Cardiac muscle cell (in vitro differentiated cells and primary cell): ENCODE measurements around the gene CCDC182. TPM values are rescaled to one million over a fixed set of nuclear protein-coding genes. Genes with fewer than 3 reads are reported as not detected.

Experiments
- DNase-seq, 2 donors: peaks; one replicate each; pipeline versions ENCODE4 v3.0.0 to v3.0.0-alpha.2; 2010 to 2017; ENCODE audit warnings: low read depth in 1 of 2, low spot score in 1 of 2
- H3K27ac ChIP-seq: fragments of 200-600 bp; sonication (generic); 2 replicates; pipeline ENCODE4 v1.5.1; 2016
- H3K27me3 ChIP-seq: fragments of 200-600 bp; sonication (generic); 2 replicates; pipeline ENCODE4 v1.6.0; 2016; ENCODE audit warnings: control low read depth
- H3K36me3 ChIP-seq: fragments of 200-600 bp; sonication (generic); 2 replicates; pipeline ENCODE4 v1.5.1; 2016; ENCODE audit warnings: control low read depth
- H3K4me1 ChIP-seq: fragments of 200-600 bp; sonication (generic); 2 replicates; pipeline ENCODE4 v1.8.1; 2017; ENCODE audit warnings: low read depth, mild to moderate bottlenecking, mixed run types
- H3K4me3 ChIP-seq: fragments of 200-600 bp; sonication (generic); 2 replicates; pipeline ENCODE4 v1.5.1; 2016; ENCODE audit warnings: mild to moderate bottlenecking
- H3K9me3 ChIP-seq: fragments of 200-600 bp; sonication (generic); 2 replicates; pipeline ENCODE4 v1.5.1; 2017; ENCODE audit warnings: low read depth, mild to moderate bottlenecking, control low read depth
- CTCF ChIP-seq: IDR thresholded peaks from 2 replicates; pipeline ENCODE4 v1.5.1; 2012; ENCODE audit warnings: low read depth, mild to moderate bottlenecking, low read length
- polyA plus RNA-seq: library from polyadenylated mRNA; unstranded; fragments of >200 nt; fragmentation: Nextera tagmentation; extraction: Ambion mirVana; gene quantifications from 2 replicates; pipeline ENCODE4 v1.2.1, GENCODE V29; 2016
- total RNA-seq: library from RNA; depleted of rRNA; stranded (reverse); fragments of >200 nt; gene quantifications from 2 replicates; pipeline ENCODE4 v1.2.3, GENCODE V29; 2016

Gene CCDC182
- total and polyA plus RNA-seq, 2 experiments from 2014 or later = not detected

GRCh38 chr17:57714665-57715180 is 30.4 kb downstream of the CCDC182 start:
- Histone ChIP-seq H3K4me1 (no peaks in the 10 kb centered on the region), H3K4me3 (no peak overlapping the region), H3K9me3 (no peaks in the 10 kb centered on the region), H3K27me3 (peaks cover 19% of the 10 kb centered on the region), H3K27ac (no peak overlapping the region), H3K36me3 (no peaks in the 10 kb centered on the region)
- no peak for DNase-seq
- no peak for TF ChIP-seq CTCF

GRCh38 chr17:57713140-57713539 is 32.0 kb downstream of the CCDC182 start:
- no peak overlapping the region for H3K27ac ChIP-seq
- H3K27me3 ChIP-seq = peaks cover 16% of the 10 kb centered on the region
- no peaks in the 10 kb centered on the region for H3K4me1 ChIP-seq
- H3K9me3 ChIP-seq = no peaks in the 10 kb centered on the region
- TF ChIP-seq CTCF = no peak
- no peak for DNase-seq
- no peaks in the 10 kb centered on the region for H3K36me3 ChIP-seq
- no peak overlapping the region for H3K4me3 ChIP-seq

- H3K36me3 ChIP-seq = no peaks in the 10 kb centered on the region
- no peaks in the 10 kb centered on the region for H3K9me3 ChIP-seq
- TF ChIP-seq CTCF = no peak
- DNase-seq = peak in 1 of 2 donors; percentile 24
- H3K4me1 ChIP-seq = peaks cover 17% of the 10 kb centered on the region
- peaks cover 6% of the 10 kb centered on the region for H3K27me3 ChIP-seq
- H3K27ac ChIP-seq = no peak overlapping the region
- no peak overlapping the region for H3K4me3 ChIP-seq
These were observed 36.7 kb downstream of the CCDC182 start for GRCh38 chr17:57708410-57708809.

GRCh38 chr17:57707892-57708291 is 37.2 kb downstream of the CCDC182 start:
- no peaks in the 10 kb centered on the region for H3K9me3 ChIP-seq
- peak overlapping the region; percentile 26 for H3K27ac ChIP-seq
- H3K36me3 ChIP-seq = no peaks in the 10 kb centered on the region
- no peak overlapping the region for H3K4me3 ChIP-seq
- TF ChIP-seq CTCF = no peak
- peaks cover 3% of the 10 kb centered on the region for H3K27me3 ChIP-seq
- peaks cover 17% of the 10 kb centered on the region for H3K4me1 ChIP-seq
- DNase-seq = peak; percentile 12 to 53

- Histone ChIP-seq H3K36me3 (no peaks in the 10 kb centered on the region), H3K9me3 (no peaks in the 10 kb centered on the region), H3K4me1 (peaks cover 17% of the 10 kb centered on the region), H3K4me3 (no peak overlapping the region), H3K27ac (no peak overlapping the region), H3K27me3 (no peaks in the 10 kb centered on the region)
- no peak for TF ChIP-seq CTCF
- no peak for DNase-seq
These were observed 38.3 kb downstream of the CCDC182 start for GRCh38 chr17:57706761-57707160.
